SKM-1 (cell line): ENCODE measurements around the gene FGD3.
"Not testable (repeated sequence)": the region's sequence is repeated elsewhere in the genome, so short reads cannot be mapped to it uniquely, and the experiment has no call there.

ENCODE experiments used
- DNase-seq: peaks from one replicate; lab custom pipeline; 2025; ENCODE audit not compliant: unreplicated experiment; lab: John Stamatoyannopoulos, UW

FGD3 gene

DNA sequence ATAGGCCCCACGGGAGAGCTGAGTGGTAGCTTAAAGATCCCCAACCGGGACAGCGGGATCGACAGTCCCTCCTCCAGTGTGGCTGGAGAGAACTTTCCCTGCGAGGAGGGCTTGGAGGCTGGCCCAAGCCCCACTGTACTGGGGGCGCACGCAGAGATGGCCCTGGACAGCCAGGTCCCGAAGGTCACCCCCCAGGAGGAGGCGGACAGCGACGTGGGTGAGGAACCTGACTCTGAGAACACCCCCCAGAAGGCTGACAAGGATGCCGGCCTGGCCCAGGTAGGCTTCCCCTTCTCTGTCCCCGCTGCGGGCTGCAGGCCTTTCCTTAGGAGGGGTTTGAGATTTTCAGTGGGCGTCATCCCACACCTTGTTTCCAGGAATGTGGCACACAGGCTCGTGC lies 29.1 kb downstream of the FGD3 start:
- no peak for DNase-seq

DNA sequence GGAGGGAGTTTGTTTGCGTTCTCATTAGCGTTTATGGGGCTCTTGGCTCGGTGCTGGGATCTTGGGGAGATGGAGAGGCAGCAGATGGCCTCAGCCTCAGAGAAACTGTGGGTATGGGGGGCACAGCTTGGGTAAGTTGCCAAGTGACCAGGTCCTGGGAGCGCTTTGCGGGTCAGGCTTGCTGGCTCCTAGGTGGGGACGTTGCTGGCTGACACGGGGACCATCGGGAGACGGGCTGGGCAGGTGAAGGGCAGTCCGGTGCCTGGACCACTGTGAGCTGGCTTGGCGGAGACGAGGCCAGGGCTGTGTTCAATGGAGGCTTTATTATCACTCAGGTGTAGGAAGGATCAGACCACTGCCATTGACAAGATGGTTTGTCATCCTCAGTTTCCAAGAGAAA lies 30.0 kb downstream of the FGD3 start:
- no peak for DNase-seq

DNA sequence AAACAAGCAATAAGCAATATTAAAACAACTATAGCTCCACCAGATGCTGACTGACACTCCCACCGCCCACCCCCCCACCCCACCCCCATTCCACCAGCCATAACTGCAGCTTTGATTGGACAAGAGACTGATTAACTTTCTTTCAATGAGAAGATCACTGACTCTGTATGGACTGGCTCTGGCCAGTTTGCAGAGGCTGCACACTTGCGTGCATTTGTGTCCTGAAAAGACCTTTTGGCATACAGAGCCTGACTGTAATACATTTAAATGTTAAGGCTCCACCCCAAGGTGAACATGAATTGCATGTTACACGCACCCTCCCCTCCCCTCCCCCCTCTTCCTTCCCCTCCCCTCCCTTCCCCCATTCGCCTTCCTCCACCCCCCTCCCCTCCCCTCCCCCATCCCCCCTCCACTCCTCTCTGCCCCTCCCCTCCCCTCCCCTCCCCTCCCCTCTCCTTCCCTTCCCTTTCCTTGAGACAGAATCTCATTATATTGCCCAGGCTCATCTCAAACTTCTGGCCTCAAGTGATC lies 31.1 kb downstream of the FGD3 start:
- DNase-seq, result no peak

DNA sequence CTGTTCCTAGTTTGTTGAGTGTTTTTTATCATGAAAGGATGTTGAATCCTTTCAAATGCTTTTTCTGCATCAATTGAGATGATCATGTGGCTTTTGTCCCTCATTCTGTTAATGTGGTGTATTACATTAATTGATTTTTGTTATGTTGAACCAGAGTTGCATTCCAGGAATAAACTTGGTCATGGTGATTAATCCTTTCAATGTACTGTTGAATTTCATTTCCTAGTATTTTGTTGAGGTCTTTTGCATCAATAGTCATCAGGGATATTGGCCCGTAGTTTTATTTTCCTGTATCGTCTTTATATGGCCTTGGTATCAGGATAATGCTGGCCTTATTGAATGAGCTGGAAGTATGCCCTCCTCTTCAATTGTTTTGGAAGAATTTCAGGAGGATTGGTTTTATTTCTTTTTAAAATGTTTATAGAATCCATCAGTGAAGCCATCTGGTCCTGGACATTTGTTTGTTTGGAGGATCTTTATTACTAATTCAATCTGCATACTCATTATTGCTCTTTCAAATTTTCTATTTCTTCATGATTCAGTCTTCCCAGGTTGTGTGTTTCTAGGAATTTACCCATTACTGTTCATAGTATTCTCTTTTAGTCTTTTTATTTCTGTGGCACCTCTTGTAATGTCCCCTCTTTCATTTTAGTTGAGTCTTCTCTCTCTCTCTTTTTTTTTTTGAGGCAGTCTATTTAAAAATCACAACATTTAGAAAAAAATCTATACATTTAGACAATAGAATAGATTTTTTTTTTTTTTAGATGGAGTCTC lies 32.1 kb downstream of the FGD3 start:
- no peak for DNase-seq

DNA sequence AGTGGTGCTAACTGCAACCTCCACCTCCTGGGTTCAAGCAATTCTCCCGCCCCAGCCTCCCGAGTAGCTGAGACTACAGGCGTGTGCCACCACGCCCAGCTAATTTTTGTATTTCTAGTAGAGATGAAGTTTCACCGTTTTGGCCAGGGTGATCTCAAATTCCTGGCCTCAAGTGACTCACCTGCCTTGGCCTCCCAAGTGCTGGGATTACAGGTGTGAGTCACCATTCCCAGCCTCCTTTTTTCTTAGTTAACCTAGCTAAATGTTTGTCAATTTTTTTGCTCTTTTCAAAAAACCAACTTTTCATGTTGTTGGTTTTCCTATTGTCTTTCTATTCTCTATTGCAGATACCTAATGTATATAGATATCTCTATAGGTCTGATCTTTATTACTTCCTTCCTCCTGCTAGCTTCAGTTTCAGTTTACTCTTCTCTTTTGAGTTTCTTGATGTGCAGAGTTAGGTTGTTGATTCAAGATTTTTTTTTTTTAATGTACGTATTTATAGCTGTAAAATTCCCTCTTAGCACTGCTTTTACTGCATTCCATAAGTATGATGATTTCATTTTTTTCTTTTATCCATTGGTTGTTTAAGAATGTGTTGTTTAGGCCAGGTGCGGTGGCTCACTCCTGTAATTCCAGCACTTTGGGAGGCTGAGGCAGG lies 32.9 kb downstream of the FGD3 start:
- no peak for DNase-seq

DNA sequence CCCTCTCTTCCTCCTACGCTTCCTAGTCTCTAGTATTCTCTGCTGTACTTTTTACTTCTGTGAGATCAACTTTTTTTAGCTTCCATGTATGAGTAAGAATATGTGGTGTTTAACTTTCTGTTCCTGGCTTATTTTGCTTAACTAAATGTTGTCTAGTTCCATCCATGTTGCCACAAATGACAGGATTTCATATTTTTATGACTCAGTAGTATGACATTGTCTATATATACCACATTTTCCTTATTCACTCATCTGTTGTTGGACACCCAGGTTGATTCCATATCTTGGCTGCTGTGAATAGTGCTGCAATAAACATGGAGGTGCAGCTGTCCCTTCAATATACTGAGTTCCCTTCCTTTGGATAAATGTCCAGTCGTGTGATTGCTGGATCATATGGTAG lies 34.8 kb downstream of the FGD3 start:
- DNase-seq, result no peak

DNA sequence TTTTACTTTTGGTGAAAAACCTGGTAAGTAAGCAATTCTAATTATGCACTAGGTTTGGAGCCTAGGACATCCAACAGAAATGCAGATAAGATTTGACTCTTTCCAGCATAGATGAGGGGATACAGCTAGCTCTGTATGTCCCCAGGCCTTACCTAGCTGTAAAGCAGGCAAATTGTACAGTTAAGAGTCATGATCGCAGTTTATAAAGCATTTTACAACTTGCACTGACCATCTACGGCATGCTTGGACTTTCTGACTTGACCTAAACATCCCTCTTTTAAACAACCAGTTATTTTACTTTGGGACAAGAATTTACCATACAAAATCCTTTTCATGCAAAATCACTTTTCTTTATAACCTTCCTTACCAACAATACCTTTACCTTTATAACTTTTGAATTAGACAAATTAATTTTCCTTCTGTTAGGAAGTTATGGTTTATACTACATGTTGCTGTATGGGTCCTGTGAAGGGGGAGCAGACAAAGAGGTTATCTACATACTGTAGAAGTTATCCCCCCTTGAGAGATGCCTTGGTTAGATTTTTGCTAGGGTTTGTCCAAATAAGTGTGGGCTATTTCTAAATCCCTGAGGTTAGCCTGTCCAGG lies 36.8 kb downstream of the FGD3 start:
- no peak for DNase-seq

DNA sequence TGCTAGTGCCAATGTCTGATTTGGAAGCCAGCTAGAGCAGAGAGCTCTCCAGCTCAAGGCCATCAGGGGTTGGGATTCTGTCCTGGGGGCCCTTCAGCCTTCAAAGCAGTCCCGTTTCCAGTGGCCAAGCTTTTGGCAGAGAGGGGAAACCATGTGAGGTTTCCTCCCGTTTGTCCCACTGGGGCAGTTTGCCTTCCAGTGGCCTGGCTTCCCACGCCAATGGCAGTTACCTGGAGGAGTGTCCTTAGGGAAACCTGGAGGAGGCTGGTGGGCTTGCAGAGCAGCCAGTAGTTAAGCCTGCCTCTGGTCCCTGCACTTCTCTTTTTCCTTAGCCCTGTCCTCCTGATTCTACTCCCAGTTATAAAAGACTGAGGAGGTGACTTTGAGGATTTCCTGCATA lies 37.7 kb downstream of the FGD3 start:
- DNase-seq, result no peak

DNA sequence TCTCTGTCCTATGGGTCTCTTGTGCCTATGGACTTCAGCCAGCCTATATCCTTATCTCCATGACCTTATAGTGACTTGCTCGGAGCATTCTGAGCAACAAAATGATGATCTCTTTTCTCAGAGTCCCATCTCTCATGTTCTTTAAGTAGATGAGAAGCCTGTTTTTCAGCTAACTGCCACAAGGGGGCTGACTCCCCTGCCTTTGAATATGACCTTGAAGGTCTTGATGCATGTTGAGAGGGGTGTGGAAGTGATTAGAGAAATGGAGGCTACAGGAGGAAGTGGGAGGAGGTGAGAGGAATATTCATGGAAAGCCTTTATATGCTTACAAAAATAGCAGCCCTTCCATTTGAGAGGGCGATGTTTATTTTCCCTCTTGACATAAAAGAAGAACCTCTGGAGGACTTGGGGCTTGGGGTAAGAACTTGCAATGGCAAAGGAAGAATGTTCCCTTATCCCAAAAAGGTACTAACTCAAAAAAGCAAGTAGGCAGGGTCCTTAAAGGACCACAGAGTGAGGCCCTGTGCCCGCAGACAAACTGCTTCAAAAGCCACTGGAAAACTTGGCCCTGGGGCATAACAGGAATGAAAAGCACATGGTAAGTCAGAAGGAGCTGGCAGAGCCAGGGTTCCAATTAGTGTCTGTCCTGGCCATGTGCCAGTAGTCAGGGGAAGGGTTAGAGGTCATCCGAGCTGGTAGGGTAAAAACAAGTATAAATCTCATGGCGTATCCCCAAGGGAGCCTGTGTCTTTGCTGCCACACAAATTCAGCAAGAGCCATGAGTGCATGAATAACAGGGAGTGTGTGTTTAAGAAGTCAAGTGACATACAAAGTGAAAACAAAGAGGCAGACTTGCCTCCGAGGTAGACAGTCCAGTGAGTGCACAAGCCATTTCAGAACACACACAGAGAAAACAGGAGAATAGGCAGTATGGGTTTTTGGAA lies 39.1 kb downstream of the FGD3 start:
- DNase-seq, result no peak

DNA sequence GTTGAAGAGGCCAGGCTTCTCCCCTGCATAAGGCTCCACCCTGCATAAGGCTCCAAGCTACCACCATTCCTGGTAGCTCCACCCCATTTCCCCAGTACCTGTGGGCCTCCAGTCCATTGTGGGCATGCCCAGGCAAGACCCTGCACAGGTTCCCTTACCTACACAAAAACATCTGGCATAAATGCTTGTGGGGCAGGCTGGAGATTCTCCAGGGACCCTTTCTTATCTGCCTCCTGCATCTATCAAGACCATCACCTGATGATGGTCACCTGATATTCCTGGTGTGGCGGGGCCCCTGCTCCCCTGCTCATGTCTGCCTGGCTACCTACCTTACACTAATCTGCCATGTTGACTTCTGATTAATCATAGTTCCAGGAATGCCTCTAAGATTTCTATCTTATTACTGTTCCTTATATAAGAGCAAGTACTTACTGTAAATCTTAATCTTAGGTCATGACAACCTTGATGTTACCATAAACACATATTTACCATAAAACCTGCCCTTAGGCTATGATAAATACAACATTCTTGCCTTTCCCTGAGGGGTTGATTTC lies 41.0 kb downstream of the FGD3 start:
- DNase-seq, result no peak

DNA sequence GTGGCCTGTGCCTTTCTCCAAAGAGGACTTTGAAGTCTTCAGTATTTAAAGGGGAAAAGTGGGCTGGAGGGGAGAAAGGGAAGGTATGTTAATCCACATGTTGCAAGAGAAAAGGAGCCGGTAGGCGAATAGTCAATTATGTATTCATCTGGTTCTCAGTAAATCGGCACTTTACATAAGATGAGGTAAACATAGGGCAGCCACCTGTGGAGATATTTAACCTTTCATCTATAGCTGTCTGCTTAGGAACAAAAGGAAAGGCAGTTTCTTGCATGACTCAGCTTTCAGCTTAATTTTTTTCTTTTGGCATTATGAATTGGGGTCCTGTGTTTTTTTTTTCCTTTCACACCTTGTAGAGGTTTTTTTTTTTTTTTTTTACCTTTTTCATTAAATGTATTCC lies 42.2 kb downstream of the FGD3 start:
- no peak for DNase-seq

DNA sequence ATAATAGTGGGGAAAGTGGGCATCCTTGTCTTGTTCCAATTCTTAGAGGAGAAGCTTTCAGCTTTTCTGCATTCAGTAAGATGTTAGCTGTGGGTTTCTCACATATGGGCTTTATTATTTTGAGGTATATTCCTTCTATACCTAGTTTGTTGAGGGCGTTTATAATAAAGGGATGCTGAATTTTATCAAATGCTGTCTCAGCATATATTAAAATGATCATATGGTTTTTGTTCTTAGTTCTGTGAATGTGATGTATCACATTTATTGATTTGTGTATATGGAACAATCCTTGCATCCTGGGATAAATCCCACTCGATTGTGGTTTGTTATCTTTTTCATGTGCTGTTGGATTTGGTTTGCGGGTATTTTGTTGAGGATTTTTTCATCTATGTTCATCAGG lies 43.1 kb downstream of the FGD3 start:
- DNase-seq, result no peak

DNA sequence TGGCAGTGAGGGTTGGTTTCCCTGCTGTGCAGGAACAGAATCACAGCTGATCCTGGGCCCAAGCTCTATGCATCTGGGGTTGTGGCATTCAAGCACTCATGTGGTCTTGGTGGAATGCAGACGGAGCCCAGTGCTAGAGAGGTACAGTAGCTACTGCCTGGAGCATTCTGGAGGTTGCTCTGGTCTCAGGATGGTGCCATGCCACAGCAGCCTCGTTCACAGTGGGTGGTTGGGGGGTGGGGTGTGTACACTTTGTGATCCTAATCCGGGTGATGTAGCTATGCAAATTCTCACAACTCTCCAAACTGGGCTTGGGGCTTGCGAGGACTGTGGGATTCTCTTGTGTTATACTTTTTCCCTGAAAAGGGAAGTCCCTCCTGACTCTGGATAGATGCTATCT lies 45.2 kb downstream of the FGD3 start:
- no peak for DNase-seq

DNA sequence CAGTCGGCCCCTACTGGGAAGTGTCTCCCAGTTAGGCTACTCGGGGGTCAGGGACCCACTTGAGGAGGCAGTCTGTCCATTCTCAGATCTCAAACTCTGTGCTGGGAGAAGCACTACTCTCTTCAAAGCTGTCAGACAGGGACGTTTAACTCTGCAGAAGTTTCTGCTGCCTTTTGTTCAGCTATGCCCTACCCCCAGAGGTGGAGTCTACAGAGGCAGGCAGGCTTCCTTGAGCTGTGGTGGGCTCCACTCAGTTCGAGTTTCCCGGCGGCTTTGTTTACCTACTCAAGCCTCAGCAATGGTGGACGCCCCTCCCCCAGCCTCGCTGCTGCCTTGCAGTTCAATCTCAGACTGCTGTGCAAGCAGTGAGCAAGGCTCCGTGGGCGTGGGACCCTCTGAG lies 51.5 kb downstream of the FGD3 start:
- not testable (repeated sequence) for DNase-seq

DNA sequence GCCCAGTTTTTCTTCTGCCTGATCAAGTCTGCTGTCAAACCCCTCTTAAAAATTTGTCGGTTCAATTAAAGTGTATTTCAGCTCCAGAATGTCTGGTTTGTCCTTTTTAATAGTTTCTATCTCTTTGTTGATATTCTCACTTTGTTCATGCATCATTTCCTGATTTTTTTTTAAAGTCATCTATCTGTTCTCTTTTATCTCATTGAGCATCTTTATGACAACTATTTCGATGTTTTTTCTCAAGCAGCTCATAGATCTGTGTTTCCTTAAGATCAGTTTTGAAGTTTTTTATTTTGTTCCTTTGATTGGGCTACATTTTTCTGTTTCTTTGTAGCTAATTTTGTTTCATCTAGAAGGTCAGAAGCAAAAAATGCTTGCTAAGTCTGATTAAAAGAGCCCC lies 53.7 kb downstream of the FGD3 start:
- DNase-seq, result no peak

DNA sequence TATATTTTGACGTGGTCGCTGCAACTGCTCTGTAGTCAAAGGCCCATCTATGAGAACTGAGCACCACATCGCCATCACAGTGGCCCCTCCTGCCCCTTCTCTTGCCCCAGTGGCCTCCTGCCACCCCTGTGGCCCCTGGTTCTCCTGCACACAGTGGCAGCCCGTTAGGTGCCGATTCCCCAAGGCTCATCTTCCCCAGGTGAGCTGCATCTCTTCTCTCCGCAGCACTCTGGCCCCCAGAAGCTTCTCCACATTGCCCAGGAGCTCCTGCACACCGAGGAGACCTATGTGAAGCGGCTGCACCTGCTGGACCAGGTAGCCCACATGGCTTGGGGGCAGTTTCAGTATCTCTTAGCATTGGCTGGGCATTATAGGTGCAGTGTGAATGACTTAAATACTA lies 55.4 kb downstream of the FGD3 start:
- DNase-seq, result no peak

DNA sequence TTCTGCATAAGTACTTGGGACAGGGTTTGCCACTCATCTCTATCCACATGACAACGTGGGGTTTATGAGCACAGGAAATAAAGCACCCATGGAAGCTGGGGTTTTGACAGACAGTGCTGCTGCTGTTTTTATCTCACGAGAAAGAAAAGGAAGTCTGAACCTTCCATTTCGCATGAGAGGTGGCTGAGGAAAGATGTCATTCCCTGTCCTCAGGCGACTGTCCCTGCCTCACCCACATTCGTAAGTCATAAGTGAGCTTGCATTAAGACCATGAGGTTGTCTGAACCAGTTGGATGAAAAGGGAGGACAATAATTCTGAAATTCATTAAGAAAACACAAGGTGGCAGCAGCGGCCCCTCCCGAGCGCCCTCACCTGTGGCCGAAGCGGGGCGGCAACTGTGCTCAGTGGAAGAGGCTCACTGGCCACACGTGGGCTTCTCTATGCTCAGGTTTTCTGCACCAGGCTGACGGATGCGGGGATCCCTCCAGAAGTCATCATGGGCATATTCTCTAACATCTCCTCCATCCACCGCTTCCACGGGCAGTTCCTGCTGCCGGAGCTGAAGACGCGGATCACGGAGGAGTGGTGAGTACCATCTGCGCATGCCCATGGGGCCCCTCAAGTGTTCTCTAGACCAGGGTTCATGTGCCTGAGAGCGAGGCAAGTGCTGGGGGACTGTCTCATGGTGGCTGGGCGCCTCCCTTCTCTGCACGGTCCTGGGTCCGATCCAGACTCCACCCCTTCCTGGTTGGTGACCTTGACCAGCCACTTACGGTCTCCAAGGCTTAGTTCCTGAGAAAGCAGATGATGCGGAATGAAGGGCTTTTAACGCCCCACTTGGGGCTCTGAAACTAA lies 56.5 kb downstream of the FGD3 start:
- peak; percentile 1 for DNase-seq

DNA sequence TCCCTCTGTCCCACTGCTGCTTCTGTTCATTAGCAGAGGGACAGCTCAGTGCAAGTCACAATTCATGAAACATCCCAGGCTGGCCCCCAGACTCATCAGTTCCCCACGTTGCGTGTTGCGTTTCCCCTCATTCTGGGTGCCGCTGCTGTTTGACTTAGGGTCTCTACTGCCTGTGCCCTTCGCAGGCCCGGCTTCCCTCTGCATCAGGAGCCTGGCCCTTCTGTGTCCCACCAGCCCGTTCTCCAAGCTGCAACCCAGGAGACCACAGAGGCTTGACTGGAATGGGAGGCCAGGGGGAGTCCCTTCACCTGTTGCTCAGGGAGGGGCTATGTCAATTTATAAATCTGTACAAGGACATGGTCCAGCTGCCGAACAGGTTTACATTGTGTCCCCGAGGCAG lies 57.2 kb downstream of the FGD3 start:
- no peak for DNase-seq

DNA sequence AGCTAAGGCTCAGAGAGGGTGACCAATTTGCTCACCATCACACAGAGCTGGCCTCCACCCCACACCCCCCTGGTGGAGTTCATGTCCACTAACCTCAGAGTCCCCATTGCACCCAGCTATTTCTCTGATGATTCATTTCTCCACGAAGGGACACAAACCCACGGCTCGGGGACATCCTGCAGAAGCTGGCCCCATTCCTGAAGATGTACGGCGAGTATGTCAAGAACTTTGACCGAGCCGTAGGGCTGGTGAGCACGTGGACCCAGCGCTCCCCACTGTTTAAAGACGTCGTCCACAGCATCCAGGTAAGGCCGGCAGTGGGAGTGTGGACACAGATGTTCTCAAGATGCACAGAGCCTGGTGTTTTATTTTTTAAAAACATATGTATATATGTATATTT lies 58.6 kb downstream of the FGD3 start:
- no peak for DNase-seq

DNA sequence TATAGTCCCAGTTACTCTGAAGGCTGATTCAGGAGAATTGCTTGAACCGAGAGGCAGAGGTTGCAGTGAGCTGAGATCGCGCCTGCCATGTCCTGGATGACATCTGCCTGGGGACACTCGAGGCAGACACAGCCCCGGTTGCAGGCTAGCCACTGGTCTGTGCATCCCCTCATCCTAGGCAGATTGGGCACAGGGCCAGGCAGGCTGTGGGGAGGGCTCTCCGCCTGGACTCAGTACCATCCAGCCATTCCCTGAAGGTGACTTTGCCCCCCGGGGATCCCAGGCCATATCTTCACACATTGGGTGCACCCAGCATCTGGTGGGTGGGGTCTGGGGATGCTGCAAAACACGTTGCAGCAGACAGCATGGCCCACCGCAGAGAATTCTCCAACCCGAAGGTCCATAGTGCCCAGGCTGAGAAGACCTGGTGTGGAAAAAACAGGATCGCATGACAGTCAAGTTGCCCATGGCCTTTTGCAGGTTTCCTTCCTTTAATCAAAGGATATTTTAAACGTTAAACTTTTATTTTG lies 60.3 kb downstream of the FGD3 start:
- DNase-seq, result no peak
